ENCODE results near the gene ANKS1A. TPM values are rescaled to one million over a fixed set of nuclear protein-coding genes. Genes with fewer than 3 reads are reported as not detected.

Gene ANKS1A
- total RNA-seq, 2 donors from 2014 or later = 34.9 to 36.4 TPM

DNA sequence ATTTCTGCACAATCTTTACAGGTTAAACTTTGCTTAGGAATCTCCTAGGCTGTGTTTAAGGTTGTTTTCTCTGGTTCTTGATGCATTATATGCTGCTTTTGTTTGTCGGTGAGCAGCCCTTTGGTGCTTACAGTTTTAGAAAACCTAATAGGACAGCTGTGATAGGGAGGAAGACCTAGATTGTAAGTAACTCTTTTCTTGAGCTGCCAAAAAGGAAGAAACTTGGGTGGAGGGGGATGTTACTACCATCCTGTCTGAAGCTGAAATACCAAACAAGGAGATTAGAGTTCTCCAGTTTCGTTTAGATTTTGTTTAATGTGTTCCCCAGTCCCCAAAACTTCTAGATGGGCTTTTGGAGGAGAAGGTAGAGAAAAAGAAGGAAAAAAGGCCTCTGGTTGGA lies 72.0 kb downstream of the ANKS1A start:
- TF ChIP-seq, protein P1, sequence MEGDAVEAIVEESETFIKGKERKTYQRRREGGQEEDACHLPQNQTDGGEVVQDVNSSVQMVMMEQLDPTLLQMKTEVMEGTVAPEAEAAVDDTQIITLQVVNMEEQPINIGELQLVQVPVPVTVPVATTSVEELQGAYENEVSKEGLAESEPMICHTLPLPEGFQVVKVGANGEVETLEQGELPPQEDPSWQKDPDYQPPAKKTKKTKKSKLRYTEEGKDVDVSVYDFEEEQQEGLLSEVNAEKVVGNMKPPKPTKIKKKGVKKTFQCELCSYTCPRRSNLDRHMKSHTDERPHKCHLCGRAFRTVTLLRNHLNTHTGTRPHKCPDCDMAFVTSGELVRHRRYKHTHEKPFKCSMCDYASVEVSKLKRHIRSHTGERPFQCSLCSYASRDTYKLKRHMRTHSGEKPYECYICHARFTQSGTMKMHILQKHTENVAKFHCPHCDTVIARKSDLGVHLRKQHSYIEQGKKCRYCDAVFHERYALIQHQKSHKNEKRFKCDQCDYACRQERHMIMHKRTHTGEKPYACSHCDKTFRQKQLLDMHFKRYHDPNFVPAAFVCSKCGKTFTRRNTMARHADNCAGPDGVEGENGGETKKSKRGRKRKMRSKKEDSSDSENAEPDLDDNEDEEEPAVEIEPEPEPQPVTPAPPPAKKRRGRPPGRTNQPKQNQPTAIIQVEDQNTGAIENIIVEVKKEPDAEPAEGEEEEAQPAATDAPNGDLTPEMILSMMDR (conservative IDR thresholded peaks at IDR 0.05) = no peak
- no peaks in the 10 kb centered on the region for H3K9me3 Mint-ChIP-seq
- Histone ChIP-seq H3K36me3 (ENCODE audit: control insufficient read depth, insufficient read depth, low read length) (no peaks in the 10 kb centered on the region), H3K27me3 (ENCODE audit: control insufficient read depth, insufficient read depth, low read length, poor library complexity, severe bottlenecking) (no peaks in the 10 kb centered on the region), H3K4me1 (ENCODE audit: control insufficient read depth, insufficient read depth, low read length) (no peaks in the 10 kb centered on the region), H3K4me3 (ENCODE audit: low read length) (no peak overlapping the region), H3K27ac (ENCODE audit: low read depth, low read length) (no peak overlapping the region), H3K9me3 (ENCODE audit: control insufficient read depth, low read length) (no peaks in the 10 kb centered on the region), H3K9ac (ENCODE audit: extremely low read depth, low read length, poor library complexity, severe bottlenecking) (no peak overlapping the region)
- no peaks in the 10 kb centered on the region for H3K27me3 Mint-ChIP-seq (ENCODE audit: insufficient read depth)
- WGBS, 2 experiments (ENCODE audit: insufficient coverage in 1 of 2, insufficient read length in 1 of 2) = 95% methylated on average over 2 of the region's 2 CpGs
- no peak overlapping the region for H3K4me3 Mint-ChIP-seq
- H3K4me1 Mint-ChIP-seq = peaks cover 6% of the 10 kb centered on the region
- no peaks in the 10 kb centered on the region for H3K36me3 Mint-ChIP-seq (ENCODE audit: low read depth)
- H3K27ac Mint-ChIP-seq = no peak overlapping the region
- DNase-seq = no peak

- Histone ChIP-seq H3K4me3 (ENCODE audit: low read length) (no peak overlapping the region), H3K9me3 (ENCODE audit: control insufficient read depth, low read length) (no peaks in the 10 kb centered on the region), H3K27me3 (ENCODE audit: control insufficient read depth, insufficient read depth, low read length, poor library complexity, severe bottlenecking) (no peaks in the 10 kb centered on the region), H3K4me1 (ENCODE audit: control insufficient read depth, insufficient read depth, low read length) (no peaks in the 10 kb centered on the region), H3K27ac (ENCODE audit: low read depth, low read length) (no peak overlapping the region), H3K36me3 (ENCODE audit: control insufficient read depth, insufficient read depth, low read length) (no peaks in the 10 kb centered on the region), H3K9ac (ENCODE audit: extremely low read depth, low read length, poor library complexity, severe bottlenecking) (no peak overlapping the region)
- WGBS, 2 experiments (ENCODE audit: insufficient coverage in 1 of 2, insufficient read length in 1 of 2) = 90 to 93% methylated on average over 3 to 7 of the region's 7 CpGs
- Mint-ChIP-seq H3K36me3 (ENCODE audit: low read depth) (no peaks in the 10 kb centered on the region), H3K4me1 (peaks cover 6% of the 10 kb centered on the region), H3K9me3 (no peaks in the 10 kb centered on the region), H3K27ac (no peak overlapping the region), H3K27me3 (ENCODE audit: insufficient read depth) (no peaks in the 10 kb centered on the region), H3K4me3 (no peak overlapping the region)
- no peak for DNase-seq
- TF ChIP-seq, protein P1 (conservative IDR thresholded peaks at IDR 0.05) = no peak
Observed at GRCh38 chr6:34961574-34961973, 72.5 kb downstream of the ANKS1A start.

- Histone ChIP-seq H3K27me3 (ENCODE audit: control insufficient read depth, insufficient read depth, low read length, poor library complexity, severe bottlenecking) (no peaks in the 10 kb centered on the region), H3K36me3 (ENCODE audit: control insufficient read depth, insufficient read depth, low read length) (peaks cover 2% of the 10 kb centered on the region)
Observed at GRCh38 chr6:34964564-34964963, 75.5 kb downstream of the ANKS1A start.

More at GRCh38 chr6:34964564-34964963, 75.5 kb downstream of the ANKS1A start:
- Histone ChIP-seq H3K27ac (ENCODE audit: low read depth, low read length) (no peak overlapping the region), H3K9me3 (ENCODE audit: control insufficient read depth, low read length) (no peaks in the 10 kb centered on the region), H3K4me3 (ENCODE audit: low read length) (no peak overlapping the region), H3K4me1 (ENCODE audit: control insufficient read depth, insufficient read depth, low read length) (no peaks in the 10 kb centered on the region), H3K9ac (ENCODE audit: extremely low read depth, low read length, poor library complexity, severe bottlenecking) (no peak overlapping the region)
- Mint-ChIP-seq H3K4me1 (peaks cover 6% of the 10 kb centered on the region), H3K27me3 (ENCODE audit: insufficient read depth) (no peaks in the 10 kb centered on the region), H3K9me3 (no peaks in the 10 kb centered on the region), H3K36me3 (ENCODE audit: low read depth) (peaks cover 2% of the 10 kb centered on the region), H3K27ac (no peak overlapping the region), H3K4me3 (no peak overlapping the region)
- TF ChIP-seq, protein P1 (conservative IDR thresholded peaks at IDR 0.05) = no peak
- DNase-seq = no peak
- 100% methylated on average over 3 of the region's 3 CpGs; no CpG with 5 or more reads in 1 of the 2 experiments for WGBS, 2 experiments (ENCODE audit: insufficient coverage in 1 of 2, insufficient read length in 1 of 2)

Data from endodermal cell (in vitro differentiated cells).